Fibroblast of the aortic adventitia (primary cell): ENCODE measurements around the gene SV2C. TPM values are rescaled to one million over a fixed set of nuclear protein-coding genes. Genes with fewer than 3 reads are reported as not detected.

Experiments used
- DNase-seq: peaks from one replicate; pipeline ENCODE4 v3.0.0-alpha.2; 2010; ENCODE audit warnings: low read depth
- H3K4me3 ChIP-seq: 2 replicates; pipeline ENCODE4 v1.5.1; 2011; ENCODE audit warnings: low read depth, mild to moderate bottlenecking, control low read depth, low read length, moderate library complexity
- total RNA-seq: library from RNA; depleted of rRNA; stranded (reverse); fragments of >200 nt; gene quantifications from 2 replicates; pipeline ENCODE4 v1.2.3, GENCODE V29; 2012; ENCODE audit warnings: low replicate concordance
- TF ChIP-seq, protein P1 (sequence below): IDR thresholded peaks from 2 replicates; pipeline ENCODE4 v1.5.1; 2011; ENCODE audit warnings: mild to moderate bottlenecking, low read length, control low read depth, inconsistent platforms; ENCODE audit not compliant: insufficient read depth

SV2C gene
- total RNA-seq, 1 donor, result not detected

DNA sequence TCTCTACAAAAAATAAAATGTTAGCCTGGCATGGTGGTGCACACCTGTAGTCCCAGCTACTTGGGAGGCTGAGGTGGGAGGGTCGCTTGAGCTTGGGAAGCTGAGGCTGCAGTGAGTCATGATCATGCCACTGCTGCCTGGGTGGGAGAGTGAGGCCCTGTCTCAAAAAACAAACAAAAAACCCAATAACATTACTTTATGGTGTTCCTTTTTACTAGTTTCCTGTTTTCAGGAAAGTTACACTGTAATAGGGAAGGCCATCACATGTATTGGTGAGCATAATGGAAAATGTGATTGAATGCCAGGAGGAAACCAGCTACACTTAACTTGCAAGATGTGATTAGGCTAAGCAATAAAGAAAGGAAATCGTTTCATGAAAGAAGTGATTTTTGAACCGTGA, 42.7 kb downstream of the SV2C start:
- no peak for DNase-seq
- TF ChIP-seq, protein P1, sequence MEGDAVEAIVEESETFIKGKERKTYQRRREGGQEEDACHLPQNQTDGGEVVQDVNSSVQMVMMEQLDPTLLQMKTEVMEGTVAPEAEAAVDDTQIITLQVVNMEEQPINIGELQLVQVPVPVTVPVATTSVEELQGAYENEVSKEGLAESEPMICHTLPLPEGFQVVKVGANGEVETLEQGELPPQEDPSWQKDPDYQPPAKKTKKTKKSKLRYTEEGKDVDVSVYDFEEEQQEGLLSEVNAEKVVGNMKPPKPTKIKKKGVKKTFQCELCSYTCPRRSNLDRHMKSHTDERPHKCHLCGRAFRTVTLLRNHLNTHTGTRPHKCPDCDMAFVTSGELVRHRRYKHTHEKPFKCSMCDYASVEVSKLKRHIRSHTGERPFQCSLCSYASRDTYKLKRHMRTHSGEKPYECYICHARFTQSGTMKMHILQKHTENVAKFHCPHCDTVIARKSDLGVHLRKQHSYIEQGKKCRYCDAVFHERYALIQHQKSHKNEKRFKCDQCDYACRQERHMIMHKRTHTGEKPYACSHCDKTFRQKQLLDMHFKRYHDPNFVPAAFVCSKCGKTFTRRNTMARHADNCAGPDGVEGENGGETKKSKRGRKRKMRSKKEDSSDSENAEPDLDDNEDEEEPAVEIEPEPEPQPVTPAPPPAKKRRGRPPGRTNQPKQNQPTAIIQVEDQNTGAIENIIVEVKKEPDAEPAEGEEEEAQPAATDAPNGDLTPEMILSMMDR, result no peak
- H3K4me3 ChIP-seq, result no peak overlapping the region

DNA sequence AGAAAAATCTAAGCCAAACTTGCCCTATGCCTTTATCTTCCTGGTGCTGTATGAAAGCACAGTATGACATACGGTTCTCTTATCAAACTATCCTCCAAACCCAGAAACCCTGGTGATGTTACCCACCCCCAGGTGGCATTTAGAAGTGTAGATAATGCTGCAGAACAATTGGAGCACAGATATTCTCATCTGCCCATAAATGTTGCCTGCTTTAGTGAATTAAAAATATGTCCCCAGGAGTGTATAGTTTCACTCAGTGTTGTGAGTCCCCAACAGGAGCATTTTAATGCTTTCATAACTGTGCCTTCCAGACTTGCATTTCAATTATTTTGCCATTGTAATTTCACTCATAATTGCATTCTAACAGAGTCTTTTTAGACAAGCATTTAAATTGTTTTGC, 50.8 kb downstream of the SV2C start:
- H3K4me3 ChIP-seq, result no peak overlapping the region
- no peak for DNase-seq
- TF ChIP-seq, protein P1, result no peak

DNA sequence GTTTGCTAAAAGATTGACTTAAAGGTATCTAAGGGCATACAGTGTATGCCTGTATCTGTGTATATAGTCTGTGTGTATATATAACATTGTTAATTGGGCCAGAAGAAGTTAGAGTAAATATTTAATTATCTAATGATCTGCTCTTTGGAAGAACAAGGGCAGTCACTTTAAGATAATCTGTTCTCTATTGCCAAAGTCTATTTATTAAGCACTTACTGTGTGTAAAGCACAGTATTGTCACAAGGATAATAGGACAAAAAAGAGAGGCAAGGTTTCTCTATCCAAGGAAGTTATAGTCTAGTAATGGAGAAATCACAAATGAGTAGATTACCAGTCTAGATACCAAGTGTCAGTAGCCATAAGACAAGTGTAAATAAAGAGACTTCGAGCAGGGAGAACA, 51.5 kb downstream of the SV2C start:
- no peak overlapping the region for H3K4me3 ChIP-seq
- no peak for DNase-seq
- TF ChIP-seq, protein P1, result no peak

DNA sequence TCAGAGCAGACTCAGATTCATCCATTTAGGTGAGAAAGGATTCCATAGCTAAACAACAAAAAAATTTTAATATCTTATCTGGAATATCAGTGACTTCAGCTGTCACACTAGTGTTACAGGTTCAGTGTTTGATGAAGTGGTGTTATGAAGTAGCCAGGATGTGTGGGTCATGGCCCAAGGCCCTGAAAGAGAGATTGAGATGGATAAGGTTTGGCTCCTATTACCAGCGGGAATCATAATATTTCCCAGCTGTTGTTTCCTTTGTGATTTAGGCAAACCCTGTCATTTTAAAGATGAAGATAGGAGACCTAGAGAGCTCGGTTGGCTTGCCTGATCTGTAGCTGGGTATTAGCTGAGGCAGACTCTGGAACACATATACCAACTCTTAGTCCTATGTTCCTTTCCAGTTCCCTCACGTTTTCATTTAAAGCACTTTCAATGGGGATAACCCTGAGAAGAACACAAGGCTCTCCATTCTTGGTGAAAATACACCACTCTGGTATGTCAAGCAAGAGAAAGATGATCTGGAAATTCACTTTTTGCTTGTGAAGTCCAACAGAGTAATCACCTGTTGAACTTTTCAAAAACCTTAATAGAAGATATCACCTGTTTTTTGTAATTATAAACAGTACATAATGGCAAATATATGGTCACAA, 54.8 kb downstream of the SV2C start:
- TF ChIP-seq, protein P1, result no peak
- DNase-seq, result no peak
- H3K4me3 ChIP-seq, result no peak overlapping the region

DNA sequence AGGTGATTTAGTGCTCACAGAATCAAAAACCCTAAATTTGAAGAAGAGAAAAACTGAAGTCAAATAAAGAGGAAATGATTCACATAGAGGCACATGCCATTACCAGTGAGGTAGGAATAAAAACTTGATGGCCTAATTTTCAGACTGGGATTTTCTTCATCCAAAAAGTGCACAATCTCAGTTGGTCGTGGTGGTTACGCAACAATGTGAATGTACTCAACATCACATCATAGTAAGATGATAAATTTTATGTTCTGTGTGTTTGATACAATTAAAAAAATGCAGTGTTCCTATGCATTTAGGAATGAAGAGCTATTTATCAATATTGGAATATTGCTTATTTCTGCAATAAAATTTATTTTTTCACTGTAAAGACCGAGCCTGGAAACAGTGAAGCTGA, 60.7 kb downstream of the SV2C start:
- no peak overlapping the region for H3K4me3 ChIP-seq
- TF ChIP-seq, protein P1, result no peak
- DNase-seq, result no peak

DNA sequence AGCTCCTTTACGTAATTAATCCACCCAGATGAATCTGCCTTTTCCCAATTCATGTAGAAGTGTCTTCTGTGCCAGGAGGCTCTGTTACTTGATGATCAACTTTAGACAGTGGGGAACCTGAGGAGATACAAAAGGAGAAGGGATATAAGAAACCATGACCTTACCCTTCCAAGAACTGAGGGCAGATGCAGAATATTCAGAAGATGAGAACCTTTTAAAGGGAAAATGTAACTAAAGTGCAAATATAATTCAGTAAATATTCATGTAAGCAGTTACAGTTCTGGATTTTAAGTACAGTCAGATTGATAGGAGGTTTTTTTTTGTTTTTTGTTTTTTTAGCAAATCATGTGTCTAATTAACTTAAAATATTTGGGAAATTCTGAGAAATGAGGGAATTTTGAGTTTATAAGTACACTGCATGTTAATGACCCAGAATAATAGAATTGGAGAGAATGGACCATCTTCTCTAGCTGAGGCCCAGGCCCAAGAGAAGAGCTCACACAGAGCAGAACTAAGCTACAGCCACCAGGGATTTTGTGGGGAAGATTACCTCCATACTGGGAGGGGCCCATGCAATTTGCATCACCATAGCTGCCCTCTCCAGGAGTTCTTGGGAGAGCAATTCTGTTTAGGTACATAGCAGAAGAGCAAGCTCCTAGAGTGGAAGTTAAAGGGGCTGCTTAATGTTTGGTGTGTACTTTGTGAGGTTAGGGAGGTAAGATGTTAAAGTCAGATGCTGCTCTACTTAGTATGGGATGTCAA, 61.5 kb downstream of the SV2C start:
- DNase-seq, result no peak
- H3K4me3 ChIP-seq, result no peak overlapping the region
- TF ChIP-seq, protein P1, result no peak
